HEK293 (cell line): ENCODE data around the gene ZEB2.

Experiments used
- CTCF ChIP-seq: fragments of 450-650 bp; formaldehyde crosslinking; IDR thresholded peaks from 2 replicates; pipeline ENCODE4 v1.5.1; 2016; ENCODE audit warnings: missing biosample characterization, missing genetic modification characterization
- GLI4 ChIP-seq: fragments of 450-650 bp; formaldehyde crosslinking; IDR thresholded peaks from 2 replicates; pipeline ENCODE4 v1.5.1; 2016; ENCODE audit warnings: missing biosample characterization, missing genetic modification characterization
- KLF1 ChIP-seq: fragments of 450-650 bp; formaldehyde crosslinking; IDR thresholded peaks from 2 replicates; pipeline ENCODE4 v1.5.1; 2016; ENCODE audit warnings: missing biosample characterization, missing genetic modification characterization
- ZNF274 ChIP-seq, 2 experiments: fragments of 200-500 bp in 1 of 2; fragments of 450-650 bp in 1 of 2; sonication (Bioruptor generic) in 1 of 2; formaldehyde crosslinking in 1 of 2; IDR thresholded peaks; 2 replicates each; pipeline versions ENCODE4 v1.5.1 to v1.6.1; 2014 to 2016; ENCODE audit warnings: borderline replicate concordance in 1 of 2, inconsistent platforms in 1 of 2, low read length in 1 of 2, missing biosample characterization in 1 of 2, missing genetic modification characterization in 1 of 2
- ZNF350 ChIP-seq: fragments of 450-650 bp; formaldehyde crosslinking; IDR thresholded peaks from 2 replicates; pipeline ENCODE4 v1.5.0; 2017; ENCODE audit warnings: missing biosample characterization, mild to moderate bottlenecking, missing genetic modification characterization
- ZNF48 ChIP-seq: fragments of 450-650 bp; formaldehyde crosslinking; IDR thresholded peaks from 2 replicates; pipeline ENCODE4 v1.5.1; 2016; ENCODE audit warnings: missing biosample characterization, missing genetic modification characterization
- ZNF530 ChIP-seq: fragments of 450-650 bp; formaldehyde crosslinking; IDR thresholded peaks from 2 replicates; pipeline ENCODE4 v1.5.1; 2016; ENCODE audit warnings: low read depth, missing biosample characterization, missing genetic modification characterization
- ZNF660 ChIP-seq: fragments of 450-650 bp; IDR thresholded peaks from 2 replicates; pipeline ENCODE4 v1.5.1; 2018; ENCODE audit warnings: missing biosample characterization, mild to moderate bottlenecking, missing genetic modification characterization
- ZSCAN30 ChIP-seq: fragments of 450-650 bp; IDR thresholded peaks from 2 replicates; pipeline ENCODE4 v1.5.1; 2018; ENCODE audit warnings: missing biosample characterization, mild to moderate bottlenecking, missing genetic modification characterization, moderate library complexity

GRCh38 chr2:144474017-144474416 lies 45.9 kb downstream of the ZEB2 start:
- TF ChIP-seq ZNF274 (IDR thresholded peaks at IDR 0.05; ENCODE audit: low read length) (no peak), ZNF274 (tag by site-specific recombination; IDR thresholded peaks at IDR 0.05; ENCODE audit: borderline replicate concordance) (no peak), GLI4 (tag by site-specific recombination) (no peak), ZSCAN30 (tag by site-specific recombination) (no peak), ZNF350 (tag by site-specific recombination) (no peak), KLF1 (tag by site-specific recombination) (no peak), ZNF48 (tag by site-specific recombination) (no peak), CTCF (tag by site-specific recombination) (no peak), ZNF660 (tag by site-specific recombination) (no peak), ZNF530 (tag by site-specific recombination) (no peak)
